Right lobe of liver (tissue), 6 donors: ENCODE measurements around the gene IL1RAPL1. TPM values are rescaled to one million over a fixed set of nuclear protein-coding genes. Genes with fewer than 3 reads are reported as not detected.

Experiments
- ATAC-seq, 4 donors: fragments of 200-7000 bp; cut with Tn5 transposase; one replicate each; pipeline ENCODE4 v1.9.1; 2020; ENCODE audit warnings: mild to moderate bottlenecking in 4 of 4, moderate library complexity in 4 of 4
- DNase-seq, 3 donors: peaks; one replicate each; pipeline ENCODE4 v3.0.0-alpha.2; 2020
- H3K27ac ChIP-seq, 3 donors: fragments of 200-600 bp; one replicate each; pipeline ENCODE4 v1.8.0; 2022
- H3K27me3 ChIP-seq, 2 donors: fragments of 200-600 bp; one replicate each; pipeline ENCODE4 v1.8.0; 2022
- H3K36me3 ChIP-seq, 4 donors: fragments of 200-600 bp; sonication (generic) in 1 of 4; one replicate each; pipeline versions ENCODE4 v1.5.1 to v1.8.0; 2017 to 2022; ENCODE audit warnings: control low read depth in 1 of 4
- H3K4me1 ChIP-seq, 4 donors: fragments of 200-600 bp; sonication (generic) in 1 of 4; one replicate each; pipeline versions ENCODE4 v1.5.1 to v1.8.0; 2017 to 2022; ENCODE audit warnings: control low read depth in 1 of 4
- H3K4me3 ChIP-seq, 3 donors: fragments of 200-600 bp; one replicate each; pipeline ENCODE4 v1.8.0; 2022
- H3K9me3 ChIP-seq, 4 donors: fragments of 200-600 bp; sonication (generic) in 1 of 4; one replicate each; pipeline versions ENCODE4 v1.5.1 to v1.8.0; 2017 to 2022; ENCODE audit warnings: control low read depth in 1 of 4
- CTCF ChIP-seq, 4 donors: fragments of 200-600 bp in 3 of 4; fragments of 450-650 bp in 1 of 4; IDR thresholded peaks; one replicate each; pipeline versions ENCODE4 v1.5.1 to v1.8.0; 2016 to 2022; ENCODE audit warnings: antibody characterized with exemption in 4 of 4, mild to moderate bottlenecking in 2 of 4
- POLR2A ChIP-seq: fragments of 450-650 bp; IDR thresholded peaks from one replicate; pipeline ENCODE4 v1.6.1; 2017; ENCODE audit warnings: antibody characterized with exemption, mild to moderate bottlenecking
- WGBS: methylation state at CpG from one replicate; pipeline ENCODE4 v1.1.6; 2018; ENCODE audit warnings: low coverage, low lambda C conversion rate; ENCODE audit not compliant: insufficient coverage; ENCODE audit errors: missing lambda C conversion rate; 5-methylcytosine and 5-hydroxymethylcytosine counted together
- intact Hi-C, 2 donors: fragments of 100-400 bp; cut with DNase I; formaldehyde crosslinking; loops; one replicate each; pipeline versions ENCODE4 v1.11.2 to v1.14.1; 2022
- total RNA-seq, 6 experiments: library from RNA; depleted of rRNA in 2 of 6; stranded (reverse); fragments of >200 nt in 2 of 6; fragmentation: NEBNext Ultra II Directional in 3 of 6; extraction: Animal tissue kit (Norgen Biotek cat#: 25700) in 3 of 6; gene quantifications; one replicate each; pipeline versions ENCODE4 v1.1.0 to v1.2.4, GENCODE V29; 2016 to 2023
- donor health status: DM: no; HTN: yes; CAD: no.
- donor health status: DM: no; HTN: no; CAD: no.
- donor health status: DM: no; HTN: no; CAD: no.
- donor health status: DM: no; HTN: yes; CAD: no.
- donor health status: DM: no; HTN: yes; CAD: no.

The IL1RAPL1 gene
- total RNA-seq, 6 experiments from 2014 or later = not detected

GRCh38 chrX:28670074-28670473 is 82.8 kb downstream of the IL1RAPL1 start:
- intact Hi-C loops = no loop called here
- DNase-seq (no peak), ATAC-seq (no peak)
- Histone ChIP-seq H3K27ac (no peak overlapping the region), H3K9me3 (no peaks in the 10 kb centered on the region), H3K27me3 (no peaks in the 10 kb centered on the region), H3K4me1 (no peaks in the 10 kb centered on the region), H3K36me3 (no peaks in the 10 kb centered on the region), H3K4me3 (no peak overlapping the region)
- WGBS = 24% methylated on average over 2 of the region's 2 CpGs
- TF ChIP-seq CTCF (IDR thresholded peaks at IDR 0.05) (no peak), POLR2A (no peak)

- Histone ChIP-seq H3K27ac (no peak overlapping the region), H3K36me3 (no peaks in the 10 kb centered on the region), H3K9me3 (no peaks in the 10 kb centered on the region), H3K27me3 (no peaks in the 10 kb centered on the region), H3K4me1 (no peaks in the 10 kb centered on the region), H3K4me3 (no peak overlapping the region)
- 0% methylated on average over 1 of the region's 1 CpG for WGBS
- DNase-seq = no peak
- intact Hi-C loops = no loop called here
- ATAC-seq = no peak
- TF ChIP-seq CTCF (IDR thresholded peaks at IDR 0.05) (no peak), POLR2A (no peak)
Measured at GRCh38 chrX:28675173-28675572, 87.9 kb downstream of the IL1RAPL1 start.

- intact Hi-C loops = no loop called here
- no peak overlapping the region for H3K27ac ChIP-seq
- WGBS = 57% methylated on average over 1 of the region's 1 CpG
- H3K4me3 ChIP-seq = no peak overlapping the region
- peaks cover 0 to 6% of the 10 kb centered on the region in 2 donors for H3K27me3 ChIP-seq
- DNase-seq = no peak
- no peaks in the 10 kb centered on the region for H3K36me3 ChIP-seq
- ATAC-seq = peak in 3 of 4 donors; percentile 56 to 87 (median 72)
- H3K9me3 ChIP-seq = no peaks in the 10 kb centered on the region
- no peaks in the 10 kb centered on the region for H3K4me1 ChIP-seq
- no peak for TF ChIP-seq CTCF (IDR thresholded peaks at IDR 0.05)
- no peak for TF ChIP-seq POLR2A
Measured at GRCh38 chrX:28693101-28693500, 105.9 kb downstream of the IL1RAPL1 start.

- no peak overlapping the region for H3K4me3 ChIP-seq
- H3K4me1 ChIP-seq = no peaks in the 10 kb centered on the region
- no peaks in the 10 kb centered on the region for H3K36me3 ChIP-seq
- ATAC-seq = no peak
- H3K27me3 ChIP-seq = peaks cover 0 to 6% of the 10 kb centered on the region in 2 donors
- TF ChIP-seq CTCF (IDR thresholded peaks at IDR 0.05) (no peak), POLR2A (no peak)
- intact Hi-C loops = no loop called here
- no peak overlapping the region for H3K27ac ChIP-seq
- no peak for DNase-seq
- H3K9me3 ChIP-seq = no peaks in the 10 kb centered on the region
Measured at GRCh38 chrX:28697732-28698131, 110.5 kb downstream of the IL1RAPL1 start.

GRCh38 chrX:28701222-28701621 is 114.0 kb downstream of the IL1RAPL1 start:
- Histone ChIP-seq H3K27ac (no peak overlapping the region), H3K27me3 (peaks cover 0 to 4% of the 10 kb centered on the region in 2 donors), H3K4me3 (no peak overlapping the region), H3K36me3 (no peaks in the 10 kb centered on the region), H3K4me1 (no peaks in the 10 kb centered on the region), H3K9me3 (no peaks in the 10 kb centered on the region)
- 92% methylated on average over 1 of the region's 1 CpG for WGBS
- no peak for DNase-seq
- intact Hi-C loops = no loop called here
- TF ChIP-seq CTCF (IDR thresholded peaks at IDR 0.05) (peak in 1 of 4 donors; percentile 12), POLR2A (no peak)
- no peak for ATAC-seq
